GM23338 (cell line): Measurements from ENCODE around the gene ANTXR1.

ENCODE experiments used
- CREB1 ChIP-seq: fragments of 250-450 bp; sonication (Bioruptor Pico); IDR thresholded peaks from 2 replicates; pipeline ENCODE4 v1.5.0; 2020; ENCODE audit warnings: low read depth, mild to moderate bottlenecking, moderate library complexity
- EZH2 ChIP-seq: fragments of 200-600 bp; sonication (generic); IDR thresholded peaks from one replicate; pipeline ENCODE4 v1.8.0; 2017; ENCODE audit warnings: antibody characterized with exemption, mild to moderate bottlenecking, low read depth; ENCODE audit not compliant: unreplicated experiment
- EZH2phosphoT487 ChIP-seq: fragments of 200-600 bp; sonication (generic); IDR thresholded peaks from one replicate; pipeline ENCODE4 v1.8.1; 2018; ENCODE audit warnings: antibody characterized with exemption; ENCODE audit not compliant: unreplicated experiment
- JUNB ChIP-seq: IDR thresholded peaks from one replicate; pipeline ENCODE4 v1.6.1; 2016; ENCODE audit warnings: antibody characterized with exemption; ENCODE audit not compliant: unreplicated experiment
- NANOG ChIP-seq: IDR thresholded peaks from 2 replicates; pipeline ENCODE4 v1.6.1; 2016; ENCODE audit warnings: antibody characterized with exemption, borderline replicate concordance
- POLR2AphosphoS5 ChIP-seq: IDR thresholded peaks from 2 replicates; pipeline ENCODE4 v1.6.1; 2016; ENCODE audit warnings: antibody characterized with exemption, low read depth
- STAT1 ChIP-seq: IDR thresholded peaks from one replicate; pipeline ENCODE4 v1.6.1; 2016; ENCODE audit warnings: antibody characterized with exemption; ENCODE audit not compliant: unreplicated experiment
- ZNF114 ChIP-seq: fragments of 250-450 bp; sonication (Bioruptor Pico); IDR thresholded peaks from 2 replicates; pipeline ENCODE4 v1.5.0; 2020; ENCODE audit warnings: mild to moderate bottlenecking, moderate library complexity
- ZNF331 ChIP-seq: fragments of 250-450 bp; sonication (Bioruptor Pico); IDR thresholded peaks from 2 replicates; pipeline ENCODE4 v1.5.0; 2020; ENCODE audit warnings: low read depth, mild to moderate bottlenecking, moderate library complexity
- TF ChIP-seq, protein P1 (sequence below): IDR thresholded peaks from one replicate; pipeline ENCODE4 v1.6.1; 2018; ENCODE audit warnings: antibody characterized with exemption; ENCODE audit not compliant: unreplicated experiment
- TF ChIP-seq, protein P2 (sequence below), 2 experiments: fragments of 200-600 bp in 1 of 2; sonication (generic) in 1 of 2; conservative IDR thresholded peaks; 2 replicates each; pipeline versions ENCODE4 v1.5.1 to v1.6.1; 2016 to 2017; ENCODE audit warnings: antibody characterized with exemption in 2 of 2, low read depth in 2 of 2, mild to moderate bottlenecking in 2 of 2, moderate library complexity in 1 of 2
- TF ChIP-seq, protein P3 (sequence below): fragments of 250-450 bp; sonication (Bioruptor Pico); IDR thresholded peaks from 2 replicates; pipeline ENCODE4 v1.5.0; 2020; ENCODE audit warnings: mild to moderate bottlenecking, moderate library complexity

DNA sequence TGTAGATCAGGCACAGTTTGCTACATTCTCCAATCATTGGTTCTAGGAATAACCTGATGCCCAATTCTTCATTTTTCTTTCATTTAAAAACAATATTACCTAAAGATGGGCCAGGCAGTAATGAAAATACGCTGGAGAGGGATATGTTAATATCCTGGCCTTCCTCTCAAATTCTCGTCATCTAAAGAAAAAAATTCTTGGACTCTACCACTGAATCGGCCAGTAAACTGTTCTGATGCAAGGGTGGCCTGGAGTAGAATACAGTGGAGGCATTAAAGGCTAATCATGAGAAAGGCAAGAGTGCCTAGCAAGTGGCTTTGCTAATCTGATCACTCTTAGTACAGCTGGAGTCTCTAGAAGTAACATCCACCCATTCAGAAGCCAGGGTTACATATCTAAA lies 157.7 kb downstream of the ANTXR1 start:
- no peak for TF ChIP-seq EZH2phosphoT487
- TF ChIP-seq, protein P1, sequence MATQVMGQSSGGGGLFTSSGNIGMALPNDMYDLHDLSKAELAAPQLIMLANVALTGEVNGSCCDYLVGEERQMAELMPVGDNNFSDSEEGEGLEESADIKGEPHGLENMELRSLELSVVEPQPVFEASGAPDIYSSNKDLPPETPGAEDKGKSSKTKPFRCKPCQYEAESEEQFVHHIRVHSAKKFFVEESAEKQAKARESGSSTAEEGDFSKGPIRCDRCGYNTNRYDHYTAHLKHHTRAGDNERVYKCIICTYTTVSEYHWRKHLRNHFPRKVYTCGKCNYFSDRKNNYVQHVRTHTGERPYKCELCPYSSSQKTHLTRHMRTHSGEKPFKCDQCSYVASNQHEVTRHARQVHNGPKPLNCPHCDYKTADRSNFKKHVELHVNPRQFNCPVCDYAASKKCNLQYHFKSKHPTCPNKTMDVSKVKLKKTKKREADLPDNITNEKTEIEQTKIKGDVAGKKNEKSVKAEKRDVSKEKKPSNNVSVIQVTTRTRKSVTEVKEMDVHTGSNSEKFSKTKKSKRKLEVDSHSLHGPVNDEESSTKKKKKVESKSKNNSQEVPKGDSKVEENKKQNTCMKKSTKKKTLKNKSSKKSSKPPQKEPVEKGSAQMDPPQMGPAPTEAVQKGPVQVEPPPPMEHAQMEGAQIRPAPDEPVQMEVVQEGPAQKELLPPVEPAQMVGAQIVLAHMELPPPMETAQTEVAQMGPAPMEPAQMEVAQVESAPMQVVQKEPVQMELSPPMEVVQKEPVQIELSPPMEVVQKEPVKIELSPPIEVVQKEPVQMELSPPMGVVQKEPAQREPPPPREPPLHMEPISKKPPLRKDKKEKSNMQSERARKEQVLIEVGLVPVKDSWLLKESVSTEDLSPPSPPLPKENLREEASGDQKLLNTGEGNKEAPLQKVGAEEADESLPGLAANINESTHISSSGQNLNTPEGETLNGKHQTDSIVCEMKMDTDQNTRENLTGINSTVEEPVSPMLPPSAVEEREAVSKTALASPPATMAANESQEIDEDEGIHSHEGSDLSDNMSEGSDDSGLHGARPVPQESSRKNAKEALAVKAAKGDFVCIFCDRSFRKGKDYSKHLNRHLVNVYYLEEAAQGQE, result no peak
- TF ChIP-seq EZH2, result no peak
- TF ChIP-seq, protein P2, sequence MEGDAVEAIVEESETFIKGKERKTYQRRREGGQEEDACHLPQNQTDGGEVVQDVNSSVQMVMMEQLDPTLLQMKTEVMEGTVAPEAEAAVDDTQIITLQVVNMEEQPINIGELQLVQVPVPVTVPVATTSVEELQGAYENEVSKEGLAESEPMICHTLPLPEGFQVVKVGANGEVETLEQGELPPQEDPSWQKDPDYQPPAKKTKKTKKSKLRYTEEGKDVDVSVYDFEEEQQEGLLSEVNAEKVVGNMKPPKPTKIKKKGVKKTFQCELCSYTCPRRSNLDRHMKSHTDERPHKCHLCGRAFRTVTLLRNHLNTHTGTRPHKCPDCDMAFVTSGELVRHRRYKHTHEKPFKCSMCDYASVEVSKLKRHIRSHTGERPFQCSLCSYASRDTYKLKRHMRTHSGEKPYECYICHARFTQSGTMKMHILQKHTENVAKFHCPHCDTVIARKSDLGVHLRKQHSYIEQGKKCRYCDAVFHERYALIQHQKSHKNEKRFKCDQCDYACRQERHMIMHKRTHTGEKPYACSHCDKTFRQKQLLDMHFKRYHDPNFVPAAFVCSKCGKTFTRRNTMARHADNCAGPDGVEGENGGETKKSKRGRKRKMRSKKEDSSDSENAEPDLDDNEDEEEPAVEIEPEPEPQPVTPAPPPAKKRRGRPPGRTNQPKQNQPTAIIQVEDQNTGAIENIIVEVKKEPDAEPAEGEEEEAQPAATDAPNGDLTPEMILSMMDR (conservative IDR thresholded peaks at IDR 0.05; ENCODE audit: low read depth in 2 of 2), result no peak
- TF ChIP-seq POLR2AphosphoS5, result no peak
- TF ChIP-seq STAT1, result no peak
- TF ChIP-seq, protein P3, sequence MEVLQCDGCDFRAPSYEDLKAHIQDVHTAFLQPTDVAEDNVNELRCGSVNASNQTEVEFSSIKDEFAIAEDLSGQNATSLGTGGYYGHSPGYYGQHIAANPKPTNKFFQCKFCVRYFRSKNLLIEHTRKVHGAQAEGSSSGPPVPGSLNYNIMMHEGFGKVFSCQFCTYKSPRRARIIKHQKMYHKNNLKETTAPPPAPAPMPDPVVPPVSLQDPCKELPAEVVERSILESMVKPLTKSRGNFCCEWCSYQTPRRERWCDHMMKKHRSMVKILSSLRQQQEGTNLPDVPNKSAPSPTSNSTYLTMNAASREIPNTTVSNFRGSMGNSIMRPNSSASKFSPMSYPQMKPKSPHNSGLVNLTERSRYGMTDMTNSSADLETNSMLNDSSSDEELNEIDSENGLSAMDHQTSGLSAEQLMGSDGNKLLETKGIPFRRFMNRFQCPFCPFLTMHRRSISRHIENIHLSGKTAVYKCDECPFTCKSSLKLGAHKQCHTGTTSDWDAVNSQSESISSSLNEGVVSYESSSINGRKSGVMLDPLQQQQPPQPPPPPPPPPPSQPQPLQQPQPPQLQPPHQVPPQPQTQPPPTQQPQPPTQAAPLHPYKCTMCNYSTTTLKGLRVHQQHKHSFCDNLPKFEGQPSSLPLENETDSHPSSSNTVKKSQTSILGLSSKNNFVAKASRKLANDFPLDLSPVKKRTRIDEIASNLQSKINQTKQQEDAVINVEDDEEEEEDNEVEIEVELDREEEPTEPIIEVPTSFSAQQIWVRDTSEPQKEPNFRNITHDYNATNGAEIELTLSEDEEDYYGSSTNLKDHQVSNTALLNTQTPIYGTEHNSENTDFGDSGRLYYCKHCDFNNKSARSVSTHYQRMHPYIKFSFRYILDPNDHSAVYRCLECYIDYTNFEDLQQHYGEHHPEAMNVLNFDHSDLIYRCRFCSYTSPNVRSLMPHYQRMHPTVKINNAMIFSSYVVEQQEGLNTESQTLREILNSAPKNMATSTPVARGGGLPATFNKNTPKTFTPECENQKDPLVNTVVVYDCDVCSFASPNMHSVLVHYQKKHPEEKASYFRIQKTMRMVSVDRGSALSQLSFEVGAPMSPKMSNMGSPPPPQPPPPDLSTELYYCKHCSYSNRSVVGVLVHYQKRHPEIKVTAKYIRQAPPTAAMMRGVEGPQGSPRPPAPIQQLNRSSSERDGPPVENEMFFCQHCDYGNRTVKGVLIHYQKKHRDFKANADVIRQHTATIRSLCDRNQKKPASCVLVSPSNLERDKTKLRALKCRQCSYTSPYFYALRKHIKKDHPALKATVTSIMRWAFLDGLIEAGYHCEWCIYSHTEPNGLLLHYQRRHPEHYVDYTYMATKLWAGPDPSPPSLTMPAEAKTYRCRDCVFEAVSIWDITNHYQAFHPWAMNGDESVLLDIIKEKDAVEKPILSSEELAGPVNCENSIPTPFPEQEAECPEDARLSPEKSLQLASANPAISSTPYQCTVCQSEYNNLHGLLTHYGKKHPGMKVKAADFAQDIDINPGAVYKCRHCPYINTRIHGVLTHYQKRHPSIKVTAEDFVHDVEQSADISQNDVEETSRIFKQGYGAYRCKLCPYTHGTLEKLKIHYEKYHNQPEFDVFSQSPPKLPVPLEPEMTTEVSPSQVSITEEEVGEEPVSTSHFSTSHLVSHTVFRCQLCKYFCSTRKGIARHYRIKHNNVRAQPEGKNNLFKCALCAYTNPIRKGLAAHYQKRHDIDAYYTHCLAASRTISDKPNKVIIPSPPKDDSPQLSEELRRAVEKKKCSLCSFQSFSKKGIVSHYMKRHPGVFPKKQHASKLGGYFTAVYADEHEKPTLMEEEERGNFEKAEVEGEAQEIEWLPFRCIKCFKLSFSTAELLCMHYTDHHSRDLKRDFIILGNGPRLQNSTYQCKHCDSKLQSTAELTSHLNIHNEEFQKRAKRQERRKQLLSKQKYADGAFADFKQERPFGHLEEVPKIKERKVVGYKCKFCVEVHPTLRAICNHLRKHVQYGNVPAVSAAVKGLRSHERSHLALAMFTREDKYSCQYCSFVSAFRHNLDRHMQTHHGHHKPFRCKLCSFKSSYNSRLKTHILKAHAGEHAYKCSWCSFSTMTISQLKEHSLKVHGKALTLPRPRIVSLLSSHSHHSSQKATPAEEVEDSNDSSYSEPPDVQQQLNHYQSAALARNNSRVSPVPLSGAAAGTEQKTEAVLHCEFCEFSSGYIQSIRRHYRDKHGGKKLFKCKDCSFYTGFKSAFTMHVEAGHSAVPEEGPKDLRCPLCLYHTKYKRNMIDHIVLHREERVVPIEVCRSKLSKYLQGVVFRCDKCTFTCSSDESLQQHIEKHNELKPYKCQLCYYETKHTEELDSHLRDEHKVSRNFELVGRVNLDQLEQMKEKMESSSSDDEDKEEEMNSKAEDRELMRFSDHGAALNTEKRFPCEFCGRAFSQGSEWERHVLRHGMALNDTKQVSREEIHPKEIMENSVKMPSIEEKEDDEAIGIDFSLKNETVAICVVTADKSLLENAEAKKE, result no peak
- no peak for TF ChIP-seq JUNB
- TF ChIP-seq CREB1 (CRISPR knock-in tag), result no peak
- no peak for TF ChIP-seq ZNF114 (CRISPR knock-in tag)
- no peak for TF ChIP-seq NANOG
- TF ChIP-seq ZNF331, result no peak
